ENCODE data around the gene PLTP.
A peak's percentile ranks its signal among the peaks of the same experiment; 100 is the strongest.
"Not testable (repeated sequence)": the region's sequence is repeated elsewhere in the genome, so short reads cannot be mapped to it uniquely, and the experiment has no call there.

PLTP gene

GRCh38 chr20:45944151-45944964 is 32.4 kb upstream of the PLTP start:
- DNase-seq, result no peak

- DNase-seq, result no peak
These were observed 31.7 kb upstream of the PLTP start for GRCh38 chr20:45943613-45944012.

- no peak for DNase-seq
These were observed 28.5 kb upstream of the PLTP start for GRCh38 chr20:45940469-45940868.

GRCh38 chr20:45940053-45940452 is 28.1 kb upstream of the PLTP start:
- no peak for DNase-seq

GRCh38 chr20:45938727-45939438 is 26.9 kb upstream of the PLTP start:
- DNase-seq, result no peak

- DNase-seq, result no peak
These were observed 25.8 kb upstream of the PLTP start for GRCh38 chr20:45937765-45938164.

- no peak for DNase-seq
These were observed 23.6 kb upstream of the PLTP start for GRCh38 chr20:45935416-45936046.

- peak; percentile 90 to 96 for DNase-seq
These were observed 22.8 kb upstream of the PLTP start, which contains the start of gene PCIF1 for GRCh38 chr20:45934586-45935415. TSS of gene PCIF1 (plus strand) at chr20:45934683. CDS start at chr20:45939000, 4,317 bp downstream.

GRCh38 chr20:45934046-45934585 is 22.2 kb upstream of the PLTP start:
- peak in 1 of 2 experiments; percentile 59 for DNase-seq

GRCh38 chr20:45933266-45934045 is 21.5 kb upstream of the PLTP start:
- DNase-seq, result peak; percentile 57 to 59

- not testable (repeated sequence) for DNase-seq
These were observed 19.7 kb upstream of the PLTP start for GRCh38 chr20:45931680-45932079.

- no peak for DNase-seq
These were observed 15.3 kb upstream of the PLTP start for GRCh38 chr20:45927071-45927878.

- no peak for DNase-seq
These were observed 14.7 kb upstream of the PLTP start for GRCh38 chr20:45926731-45927070.

- DNase-seq, result no peak
These were observed 14.0 kb upstream of the PLTP start for GRCh38 chr20:45925821-45926506.

- DNase-seq, result no peak
These were observed 12.7 kb upstream of the PLTP start for GRCh38 chr20:45924391-45925261.

GRCh38 chr20:45921337-45922189 is 9.6 kb upstream of the PLTP start:
- DNase-seq, result no peak

- no peak for DNase-seq
These were observed 8.7 kb upstream of the PLTP start for GRCh38 chr20:45920462-45921336.

Data from cerebellar nuclear complex (tissue), 1 donor.